ENCODE measurements around the gene OR7A10.

OR7A10 gene

GRCh38 chr19:14848822-14849221, at the start of gene OR7A10:
TSS of gene OR7A10 (minus strand) at chr19:14848922. CDS start at chr19:14841877, 7,045 bp downstream.
- DNase-seq (ENCODE audit: low spot score): no peak

GRCh38 chr19:14890643-14891379, 42.1 kb upstream of the OR7A10 start:
- peak; percentile 39 for DNase-seq (ENCODE audit: low spot score)

DNA sequence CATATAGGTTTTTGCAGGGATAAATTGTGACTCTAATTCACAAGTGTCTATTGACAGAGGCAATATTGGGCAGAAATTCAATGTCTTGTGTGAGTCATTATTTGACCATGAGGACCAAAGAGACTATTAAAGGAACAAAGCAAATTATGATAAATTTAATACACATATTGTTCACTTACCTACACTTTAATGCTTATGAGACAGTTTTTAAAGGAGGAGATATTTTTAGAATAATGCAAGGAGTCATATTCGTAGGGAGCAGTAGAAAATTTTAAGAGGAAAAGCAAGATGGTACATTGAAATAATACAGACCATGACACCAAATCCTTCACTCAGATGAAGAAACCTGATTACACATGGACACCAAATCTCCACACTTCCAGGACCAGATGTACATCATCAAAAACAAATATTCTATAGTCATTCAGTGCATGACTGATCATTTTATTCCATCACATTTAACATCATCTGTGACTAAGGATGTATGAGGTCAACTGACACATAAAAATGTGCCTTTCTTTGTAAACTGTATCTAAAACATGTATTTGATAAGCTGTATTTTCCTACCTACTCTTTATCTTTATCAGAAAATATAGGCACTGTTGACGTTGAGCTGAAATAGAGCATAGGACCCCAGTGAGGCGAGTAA, 41.4 kb upstream of the OR7A10 start:
- no peak for DNase-seq (ENCODE audit: low spot score)

DNA sequence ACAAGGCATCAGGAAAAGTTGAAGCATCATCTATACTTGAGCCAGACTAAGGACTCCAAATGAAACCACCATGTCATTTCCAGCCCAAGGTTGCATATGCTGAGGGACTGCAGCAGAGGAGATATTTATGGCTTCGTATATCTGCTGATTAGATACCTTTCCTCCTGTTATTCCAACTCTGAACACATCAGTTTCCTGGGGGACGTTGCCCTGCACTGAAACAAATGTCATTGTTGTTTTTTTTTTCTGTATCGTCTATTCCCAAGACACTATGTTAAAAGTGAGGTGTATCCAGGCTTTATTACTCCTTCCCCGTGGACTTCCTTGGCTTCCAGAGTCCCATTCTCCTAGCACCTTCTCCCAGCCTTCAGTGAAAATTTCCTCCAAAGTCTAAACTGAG, 37.3 kb upstream of the OR7A10 start, which contains the start of gene OR7A17:
Gene OR7A17, minus strand, starts transcription at position 101 of the 400 bp plus-strand sequence. CDS start 4,777 bp downstream, outside the sequence.
- no peak for DNase-seq (ENCODE audit: low spot score)

- DNase-seq (ENCODE audit: low spot score): peak; percentile 10
Measured at GRCh38 chr19:14871619-14872230, 23.0 kb upstream of the OR7A10 start.

DNA sequence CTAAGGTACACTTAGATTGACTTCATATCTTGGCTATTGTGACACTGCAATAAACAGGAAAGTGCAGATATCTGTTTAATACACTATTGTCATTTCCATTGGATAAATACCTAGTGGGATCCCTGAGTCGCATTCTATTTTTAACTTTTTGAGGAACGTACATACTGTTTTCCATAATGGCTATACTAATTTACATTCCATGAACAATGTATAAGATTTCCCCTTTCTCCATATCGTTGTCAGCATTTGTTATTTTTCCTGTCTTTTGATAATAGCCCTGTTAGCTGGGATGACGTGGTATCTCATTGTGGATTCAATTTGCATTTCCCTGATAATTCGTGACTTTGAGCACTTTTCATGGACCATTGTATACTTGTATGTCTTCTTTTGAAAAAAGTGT, 19.8 kb upstream of the OR7A10 start:
- DNase-seq (ENCODE audit: low spot score): no peak

- DNase-seq (ENCODE audit: low spot score): no peak
Measured at GRCh38 chr19:14843578-14843977, 5.1 kb downstream of the OR7A10 start.

DNA sequence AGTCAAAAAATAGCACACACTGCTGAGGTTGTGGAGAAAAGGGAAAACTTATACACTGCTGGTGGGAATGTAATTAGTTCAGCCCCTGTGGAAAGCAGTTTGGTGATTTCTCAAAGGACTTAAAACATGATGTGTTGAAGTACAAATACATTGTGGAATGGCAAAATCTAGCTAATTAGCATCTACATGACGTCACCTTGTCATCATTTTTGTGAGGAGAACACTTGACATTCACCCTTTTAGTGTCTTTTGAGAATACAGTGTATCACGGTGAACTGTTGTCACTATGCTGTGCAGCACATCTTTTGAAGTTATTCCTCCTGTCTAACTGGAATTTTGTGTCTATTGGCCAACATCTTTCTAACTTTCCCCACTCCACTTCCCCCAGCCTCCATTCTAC, 5.6 kb downstream of the OR7A10 start:
- no peak for DNase-seq (ENCODE audit: low spot score)

DNA sequence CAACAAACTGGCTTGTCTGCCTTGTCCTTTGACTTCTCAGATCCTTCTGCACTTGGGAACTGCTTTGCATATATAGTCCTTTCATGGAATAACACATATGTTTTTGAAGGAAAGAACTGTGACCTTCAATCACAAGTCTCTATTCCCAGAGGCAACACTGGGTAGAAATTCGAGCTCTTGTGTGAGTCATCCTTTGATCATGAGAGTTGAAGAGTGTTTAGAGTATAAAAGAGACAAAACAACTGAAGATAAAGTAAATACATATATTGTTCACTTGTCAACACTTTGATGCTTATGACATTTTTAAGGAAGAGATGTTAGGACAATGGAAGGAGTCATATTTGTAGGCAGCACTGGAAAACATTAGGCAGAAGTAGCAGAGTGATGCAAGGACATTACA, 8.5 kb downstream of the OR7A10 start:
- DNase-seq (ENCODE audit: low spot score): no peak

- no peak for DNase-seq (ENCODE audit: low spot score)
Measured at GRCh38 chr19:14837391-14837790, 11.3 kb downstream of the OR7A10 start.

- DNase-seq (ENCODE audit: low spot score): no peak
Measured at GRCh38 chr19:14835011-14835410, 13.7 kb downstream of the OR7A10 start, which contains the start of the genes OR7A5 and OR7C1. TSS of gene OR7A5 (minus strand) at chr19:14835185. CDS start at chr19:14828241, 6,944 bp downstream. TSS of gene OR7C1 (minus strand) at chr19:14835185. CDS start at chr19:14800136, 35,049 bp downstream.

- no peak for DNase-seq (ENCODE audit: low spot score)
Measured at GRCh38 chr19:14830702-14831101, 18.0 kb downstream of the OR7A10 start.

- DNase-seq (ENCODE audit: low spot score): no peak
Measured at GRCh38 chr19:14826006-14826405, 22.7 kb downstream of the OR7A10 start.

DNA sequence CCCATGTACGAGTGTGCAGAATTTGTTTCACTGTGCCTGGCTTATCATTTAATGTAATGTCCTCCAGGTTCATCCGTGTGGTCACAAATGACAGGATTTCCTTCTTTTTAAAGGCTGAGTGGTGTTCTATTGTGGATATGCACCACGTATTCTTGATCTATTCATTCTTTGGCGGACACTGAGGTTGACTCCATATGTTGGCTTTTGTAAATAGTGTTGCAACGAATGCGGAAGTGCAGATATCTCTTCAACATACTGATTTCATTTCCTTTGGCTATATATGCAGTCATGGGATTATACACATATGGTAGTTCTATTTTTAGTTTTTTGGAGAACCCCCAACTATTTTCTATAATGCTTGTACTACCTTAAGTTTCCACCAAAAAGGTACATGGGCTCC, 26.8 kb downstream of the OR7A10 start:
- no peak for DNase-seq (ENCODE audit: low spot score)

DNA sequence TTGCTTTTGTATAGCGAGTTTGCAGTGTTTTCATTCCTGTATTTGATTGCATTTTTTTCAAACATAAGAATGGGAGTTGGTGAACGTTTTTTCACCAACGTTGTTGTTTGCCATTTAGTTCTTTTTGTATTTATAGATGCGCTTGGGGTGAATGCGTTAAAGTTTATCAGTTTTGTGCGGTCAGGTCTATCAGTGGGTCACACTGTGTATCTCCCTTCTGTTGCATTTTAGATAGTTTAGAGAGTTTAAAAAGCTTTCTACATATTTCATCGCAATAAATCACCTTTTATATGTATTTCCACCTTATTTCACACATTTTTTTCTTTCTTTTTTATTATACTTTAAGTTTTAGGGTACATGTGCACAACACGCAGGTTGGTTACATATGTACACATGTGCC, 30.1 kb downstream of the OR7A10 start:
- no peak for DNase-seq (ENCODE audit: low spot score)

GRCh38 chr19:14817052-14817451, 31.7 kb downstream of the OR7A10 start:
- DNase-seq (ENCODE audit: low spot score): no peak

DNA sequence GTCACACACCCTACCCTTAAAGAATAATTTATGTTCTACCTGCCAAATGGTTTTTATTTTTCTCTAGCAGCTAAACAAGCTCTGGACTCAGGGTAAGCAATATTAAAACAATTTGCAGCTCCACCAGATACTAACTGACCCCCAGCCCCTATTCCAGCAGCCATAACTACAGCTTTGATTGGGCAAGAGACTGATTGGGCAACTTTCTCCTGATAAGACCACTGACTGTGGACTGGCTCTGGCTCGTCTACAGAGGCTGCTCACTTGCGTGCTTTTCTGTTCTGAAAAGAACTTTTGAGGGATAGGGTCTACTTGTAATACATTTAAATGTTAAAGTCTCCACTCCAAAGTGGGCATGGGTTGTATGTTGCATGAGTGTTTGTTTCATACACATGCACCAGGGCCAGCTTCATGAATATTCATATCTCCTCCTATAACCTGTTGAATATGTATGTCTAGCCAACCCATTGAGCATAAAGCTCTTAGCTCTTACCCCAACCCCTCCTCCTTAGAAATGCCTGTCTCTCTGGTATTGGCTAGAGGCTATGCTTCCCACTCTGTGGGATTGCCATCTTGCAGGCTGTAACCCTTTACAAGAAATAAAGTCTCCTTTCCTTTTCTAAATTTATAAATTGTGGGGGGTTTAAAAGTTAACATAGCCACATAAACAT, 33.6 kb downstream of the OR7A10 start:
- no peak for DNase-seq (ENCODE audit: low spot score)

- DNase-seq (ENCODE audit: low spot score): no peak
Measured at GRCh38 chr19:14809272-14810057, 39.3 kb downstream of the OR7A10 start.

- DNase-seq (ENCODE audit: low spot score): no peak
Measured at GRCh38 chr19:14804765-14805164, 44.0 kb downstream of the OR7A10 start.

DNA sequence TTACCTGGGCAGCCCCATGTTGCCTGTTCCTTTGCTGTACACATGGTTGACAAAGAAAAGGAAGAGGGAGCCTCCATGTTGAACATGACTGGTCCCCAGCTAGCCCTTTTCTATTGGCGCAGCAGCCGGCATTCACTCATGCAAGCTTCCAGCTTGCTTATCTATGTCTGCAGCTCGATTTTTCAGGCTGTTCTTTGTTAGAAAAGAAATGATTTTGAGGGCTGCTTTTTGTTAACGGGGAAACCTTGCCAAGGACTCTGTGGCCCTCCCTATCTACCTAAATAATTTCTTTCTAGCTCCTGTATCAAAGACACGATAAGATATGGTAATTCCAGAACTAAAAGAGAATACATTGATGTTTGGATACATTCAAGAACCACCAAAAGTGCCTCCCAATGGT, 50.0 kb downstream of the OR7A10 start:
- DNase-seq (ENCODE audit: low spot score): no peak

GRCh38 chr19:14796021-14796420, 52.7 kb downstream of the OR7A10 start:
- DNase-seq (ENCODE audit: low spot score): no peak

Data from hematopoietic multipotent progenitor cell treated with erythropoietin and hydrocortisone succinate and interleukin-3 and kit ligand, for 17 days (in vitro differentiated cells).